K562 (cell line): ENCODE data around the gene CUL1. TPM values are rescaled to one million over a fixed set of nuclear protein-coding genes. Genes with fewer than 3 reads are reported as not detected.

Experiments
- BCOR ChIP-seq: fragments of 450-650 bp; IDR thresholded peaks from 2 replicates; pipeline ENCODE4 v1.6.1; 2016
- CBX1 ChIP-seq: sonication (generic); IDR thresholded peaks from 2 replicates; pipeline ENCODE4 v1.6.1; 2016; ENCODE audit warnings: antibody characterized with exemption, low read depth, mild to moderate bottlenecking
- E2F3 ChIP-seq: fragments of 250-450 bp; sonication (Bioruptor Pico); IDR thresholded peaks from 2 replicates; pipeline ENCODE4 v1.4.0; 2020; ENCODE audit warnings: mild to moderate bottlenecking
- ETV1 ChIP-seq: fragments of 450-650 bp; conservative IDR thresholded peaks from 2 replicates; pipeline ENCODE4 v1.6.1; 2016; ENCODE audit warnings: missing genetic modification characterization, control low read depth, low read depth, missing compliant biosample characterization
- IFI16 ChIP-seq: fragments of 250-450 bp; sonication (Bioruptor Pico); IDR thresholded peaks from 2 replicates; pipeline ENCODE4 v2.1.2; 2022; ENCODE audit warnings: mild to moderate bottlenecking, inconsistent platforms
- KDM5B ChIP-seq: fragments of 200-600 bp; sonication (generic); IDR thresholded peaks from 2 replicates; pipeline ENCODE4 v1.6.1; 2012; ENCODE audit warnings: low read depth, mild to moderate bottlenecking, moderate library complexity, low read length, control low read depth, inconsistent platforms; ENCODE audit not compliant: insufficient replicate concordance
- MECOM ChIP-seq: fragments of 250-450 bp; sonication (Bioruptor Pico); IDR thresholded peaks from 2 replicates; pipeline ENCODE4 v1.8.0; 2022; ENCODE audit warnings: inconsistent platforms
- MXI1 ChIP-seq: IDR thresholded peaks from 2 replicates; pipeline ENCODE4 v1.6.1; 2011; ENCODE audit warnings: low read depth, mild to moderate bottlenecking, improper control_type of control experiment, low read length
- NFE2L1 ChIP-seq: fragments of 450-650 bp; IDR thresholded peaks from 2 replicates; pipeline ENCODE4 v1.6.1; 2016; ENCODE audit warnings: missing genetic modification characterization, low read depth, mild to moderate bottlenecking, missing compliant biosample characterization, moderate library complexity, borderline replicate concordance
- NUFIP1 ChIP-seq: fragments of 450-650 bp; IDR thresholded peaks from 2 replicates; pipeline ENCODE4 v1.6.1; 2018; ENCODE audit not compliant: partially characterized antibody
- PURB ChIP-seq: sonication (generic); formaldehyde crosslinking; IDR thresholded peaks from 2 replicates; pipeline ENCODE4 v1.9.0; 2021; ENCODE audit warnings: low read depth, mild to moderate bottlenecking, missing genetic modification reagents
- SNIP1 ChIP-seq: fragments of 450-650 bp; IDR thresholded peaks from 2 replicates; pipeline ENCODE4 v1.7.1; 2017; ENCODE audit warnings: low read depth, mild to moderate bottlenecking
- SOX6 ChIP-seq: fragments of 450-650 bp; IDR thresholded peaks from 2 replicates; pipeline ENCODE4 v1.6.1; 2014; ENCODE audit warnings: mild to moderate bottlenecking
- TGIF2 ChIP-seq: sonication (generic); formaldehyde crosslinking; IDR thresholded peaks from 2 replicates; pipeline ENCODE4 v1.8.1; 2022; ENCODE audit warnings: mild to moderate bottlenecking, missing genetic modification reagents, moderate library complexity
- ZEB2 ChIP-seq: fragments of 450-650 bp; IDR thresholded peaks from 2 replicates; pipeline ENCODE4 v1.6.1; 2016
- ZNF696 ChIP-seq: fragments of 250-450 bp; sonication (Bioruptor Pico); conservative IDR thresholded peaks from 2 replicates; pipeline ENCODE4 v1.4.0; 2020; ENCODE audit warnings: mild to moderate bottlenecking, moderate library complexity
- polyA plus RNA-seq, 8 experiments: library from polyadenylated mRNA; depleted of rRNA in 4 of 8; stranded (reverse) in 5 of 8; unstranded in 3 of 8; fragments of >200 nt; fragmentation: Nextera tagmentation in 2 of 8; fragmentation: Illumina TruSeq in 1 of 8; extraction: Ambion mirVana in 2 of 8; extraction: Trizol in 1 of 8; gene quantifications; 2 replicates each; pipeline versions ENCODE4 v1.2.1 to v1.2.3, GENCODE V29; 2011 to 2014; ENCODE audit warnings: inconsistent platforms in 1 of 8, missing spikeins in 1 of 8
- total RNA-seq, 7 experiments: library from RNA; depleted of rRNA in 6 of 7; stranded (reverse); fragments of >200 nt in 6 of 7; fragmentation: Illumina TruSeq in 2 of 7; extraction: Trizol in 2 of 7; gene quantifications; 2 replicates each; pipeline versions ENCODE4 v1.2.1 to v1.2.3, GENCODE V29; 2011 to 2021; ENCODE audit warnings: low replicate concordance in 1 of 7
- TF ChIP-seq, protein P1 (sequence below): fragments of 250-450 bp; sonication (Bioruptor Pico); IDR thresholded peaks from 2 replicates; pipeline ENCODE4 v1.5.0; 2022; ENCODE audit warnings: mild to moderate bottlenecking
- TF ChIP-seq, protein P2 (sequence below): sonication (generic); formaldehyde crosslinking; IDR thresholded peaks from 2 replicates; pipeline ENCODE4 v1.8.0; 2022; ENCODE audit warnings: mild to moderate bottlenecking, missing genetic modification reagents
- TF ChIP-seq, protein P3 (sequence below), 3 experiments: IDR thresholded peaks in 2 of 3; conservative IDR thresholded peaks in 1 of 3; 2 replicates each; pipeline ENCODE4 v1.5.1; 2011 to 2012; ENCODE audit warnings: low read length in 3 of 3, mild to moderate bottlenecking in 3 of 3, control low read depth in 2 of 3, improper control_type of control experiment in 1 of 3, inconsistent platforms in 1 of 3, low read depth in 1 of 3, mixed read lengths in 1 of 3, moderate library complexity in 1 of 3; ENCODE audit not compliant: insufficient read depth in 2 of 3

The CUL1 gene
- total and polyA plus RNA-seq, 9 of the 15 experiments (the other 6 are each of a cell fraction or from before 2014, with no cell fraction given) = 31.5 to 107 (median 96.5) TPM

DNA sequence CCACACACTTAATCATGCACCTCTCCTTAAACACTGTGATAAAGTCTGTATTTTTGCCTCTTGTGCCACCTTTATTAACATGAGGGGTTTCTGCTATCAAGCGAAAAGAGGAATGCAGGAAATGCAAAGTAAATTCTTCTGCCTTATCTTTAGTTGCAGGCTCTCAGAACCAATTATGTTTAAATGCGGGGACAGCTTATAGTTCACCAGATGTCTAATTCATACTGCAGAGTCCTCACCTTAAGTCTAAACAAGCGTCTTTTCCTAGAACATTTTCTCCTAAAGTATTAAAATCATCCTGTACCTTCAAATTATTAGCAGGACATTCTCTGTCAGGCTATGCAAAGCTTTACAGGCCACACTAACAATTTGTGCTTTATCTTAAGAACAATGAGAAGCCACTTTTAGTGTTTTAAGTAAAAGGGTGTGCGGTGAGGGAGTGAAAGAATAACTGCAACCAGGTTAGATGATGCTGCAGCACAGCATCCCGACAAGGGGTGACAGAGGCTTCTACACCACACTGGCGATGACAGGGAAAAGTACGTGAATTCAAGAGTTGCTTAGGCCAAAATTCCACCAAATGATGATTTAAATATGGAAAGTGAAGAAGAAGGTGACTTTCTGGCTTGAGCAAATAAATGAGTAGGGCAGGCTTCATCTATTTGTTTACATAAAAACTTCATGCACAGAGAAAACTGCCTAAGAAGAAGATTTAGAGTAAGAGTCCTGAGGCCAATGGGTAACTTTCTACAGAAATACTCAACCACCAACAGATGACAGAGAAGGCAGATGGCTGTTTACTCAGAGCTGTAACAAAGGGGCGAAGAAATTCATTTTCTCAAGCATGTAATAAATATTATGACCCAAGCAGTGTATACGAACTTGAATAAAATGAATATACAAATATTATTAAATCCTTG is 149.4 kb downstream of the CUL1 start (continued):
- TF ChIP-seq, protein P1, sequence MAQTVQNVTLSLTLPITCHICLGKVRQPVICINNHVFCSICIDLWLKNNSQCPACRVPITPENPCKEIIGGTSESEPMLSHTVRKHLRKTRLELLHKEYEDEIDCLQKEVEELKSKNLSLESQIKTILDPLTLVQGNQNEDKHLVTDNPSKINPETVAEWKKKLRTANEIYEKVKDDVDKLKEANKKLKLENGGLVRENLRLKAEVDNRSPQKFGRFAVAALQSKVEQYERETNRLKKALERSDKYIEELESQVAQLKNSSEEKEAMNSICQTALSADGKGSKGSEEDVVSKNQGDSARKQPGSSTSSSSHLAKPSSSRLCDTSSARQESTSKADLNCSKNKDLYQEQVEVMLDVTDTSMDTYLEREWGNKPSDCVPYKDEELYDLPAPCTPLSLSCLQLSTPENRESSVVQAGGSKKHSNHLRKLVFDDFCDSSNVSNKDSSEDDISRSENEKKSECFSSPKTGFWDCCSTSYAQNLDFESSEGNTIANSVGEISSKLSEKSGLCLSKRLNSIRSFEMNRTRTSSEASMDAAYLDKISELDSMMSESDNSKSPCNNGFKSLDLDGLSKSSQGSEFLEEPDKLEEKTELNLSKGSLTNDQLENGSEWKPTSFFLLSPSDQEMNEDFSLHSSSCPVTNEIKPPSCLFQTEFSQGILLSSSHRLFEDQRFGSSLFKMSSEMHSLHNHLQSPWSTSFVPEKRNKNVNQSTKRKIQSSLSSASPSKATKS (CRISPR knock-in tag) = no peak
- TF ChIP-seq PURB (no peak), CBX1 (no peak), SOX6 (peak; percentile 76), IFI16 (CRISPR knock-in tag) (no peak), TGIF2 (CRISPR knock-in tag) (no peak), MECOM (no peak), NFE2L1 (tag) (no peak), KDM5B (no peak), ETV1 (peak; percentile 51; the same call in 1 of the 2 replicates), E2F3 (CRISPR knock-in tag) (no peak), NUFIP1 (no peak), ZEB2 (peak; percentile 69; the same call in 1 of the 2 replicates), ZNF696 (CRISPR knock-in tag) (no peak), BCOR (peak; percentile 62; the same call in 1 of the 2 replicates), MXI1 (no peak; the same call in 1 of the 2 replicates), SNIP1 (no peak)
- TF ChIP-seq, protein P2, sequence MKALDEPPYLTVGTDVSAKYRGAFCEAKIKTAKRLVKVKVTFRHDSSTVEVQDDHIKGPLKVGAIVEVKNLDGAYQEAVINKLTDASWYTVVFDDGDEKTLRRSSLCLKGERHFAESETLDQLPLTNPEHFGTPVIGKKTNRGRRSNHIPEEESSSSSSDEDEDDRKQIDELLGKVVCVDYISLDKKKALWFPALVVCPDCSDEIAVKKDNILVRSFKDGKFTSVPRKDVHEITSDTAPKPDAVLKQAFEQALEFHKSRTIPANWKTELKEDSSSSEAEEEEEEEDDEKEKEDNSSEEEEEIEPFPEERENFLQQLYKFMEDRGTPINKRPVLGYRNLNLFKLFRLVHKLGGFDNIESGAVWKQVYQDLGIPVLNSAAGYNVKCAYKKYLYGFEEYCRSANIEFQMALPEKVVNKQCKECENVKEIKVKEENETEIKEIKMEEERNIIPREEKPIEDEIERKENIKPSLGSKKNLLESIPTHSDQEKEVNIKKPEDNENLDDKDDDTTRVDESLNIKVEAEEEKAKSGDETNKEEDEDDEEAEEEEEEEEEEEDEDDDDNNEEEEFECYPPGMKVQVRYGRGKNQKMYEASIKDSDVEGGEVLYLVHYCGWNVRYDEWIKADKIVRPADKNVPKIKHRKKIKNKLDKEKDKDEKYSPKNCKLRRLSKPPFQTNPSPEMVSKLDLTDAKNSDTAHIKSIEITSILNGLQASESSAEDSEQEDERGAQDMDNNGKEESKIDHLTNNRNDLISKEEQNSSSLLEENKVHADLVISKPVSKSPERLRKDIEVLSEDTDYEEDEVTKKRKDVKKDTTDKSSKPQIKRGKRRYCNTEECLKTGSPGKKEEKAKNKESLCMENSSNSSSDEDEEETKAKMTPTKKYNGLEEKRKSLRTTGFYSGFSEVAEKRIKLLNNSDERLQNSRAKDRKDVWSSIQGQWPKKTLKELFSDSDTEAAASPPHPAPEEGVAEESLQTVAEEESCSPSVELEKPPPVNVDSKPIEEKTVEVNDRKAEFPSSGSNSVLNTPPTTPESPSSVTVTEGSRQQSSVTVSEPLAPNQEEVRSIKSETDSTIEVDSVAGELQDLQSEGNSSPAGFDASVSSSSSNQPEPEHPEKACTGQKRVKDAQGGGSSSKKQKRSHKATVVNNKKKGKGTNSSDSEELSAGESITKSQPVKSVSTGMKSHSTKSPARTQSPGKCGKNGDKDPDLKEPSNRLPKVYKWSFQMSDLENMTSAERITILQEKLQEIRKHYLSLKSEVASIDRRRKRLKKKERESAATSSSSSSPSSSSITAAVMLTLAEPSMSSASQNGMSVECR (CRISPR knock-in tag) = no peak
- TF ChIP-seq, protein P3, sequence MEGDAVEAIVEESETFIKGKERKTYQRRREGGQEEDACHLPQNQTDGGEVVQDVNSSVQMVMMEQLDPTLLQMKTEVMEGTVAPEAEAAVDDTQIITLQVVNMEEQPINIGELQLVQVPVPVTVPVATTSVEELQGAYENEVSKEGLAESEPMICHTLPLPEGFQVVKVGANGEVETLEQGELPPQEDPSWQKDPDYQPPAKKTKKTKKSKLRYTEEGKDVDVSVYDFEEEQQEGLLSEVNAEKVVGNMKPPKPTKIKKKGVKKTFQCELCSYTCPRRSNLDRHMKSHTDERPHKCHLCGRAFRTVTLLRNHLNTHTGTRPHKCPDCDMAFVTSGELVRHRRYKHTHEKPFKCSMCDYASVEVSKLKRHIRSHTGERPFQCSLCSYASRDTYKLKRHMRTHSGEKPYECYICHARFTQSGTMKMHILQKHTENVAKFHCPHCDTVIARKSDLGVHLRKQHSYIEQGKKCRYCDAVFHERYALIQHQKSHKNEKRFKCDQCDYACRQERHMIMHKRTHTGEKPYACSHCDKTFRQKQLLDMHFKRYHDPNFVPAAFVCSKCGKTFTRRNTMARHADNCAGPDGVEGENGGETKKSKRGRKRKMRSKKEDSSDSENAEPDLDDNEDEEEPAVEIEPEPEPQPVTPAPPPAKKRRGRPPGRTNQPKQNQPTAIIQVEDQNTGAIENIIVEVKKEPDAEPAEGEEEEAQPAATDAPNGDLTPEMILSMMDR (IDR thresholded peaks at IDR 0.05 in 2 of 3, conservative IDR thresholded peaks at IDR 0.05 in 1 of 3; ENCODE audit: insufficient read depth in 2 of 3, low read depth in 1 of 3, low read length in 3 of 3) = no peak
